GOT3 (cell line): ENCODE data around the gene AZGP1.
A peak's percentile ranks its signal among the peaks of the same experiment; 100 is the strongest.
"Not testable (repeated sequence)": the region's sequence is repeated elsewhere in the genome, so short reads cannot be mapped to it uniquely, and the experiment has no call there.

Source experiments
- DNase-seq: peaks from one replicate; lab custom pipeline; 2025; ENCODE audit warnings: mixed read lengths; lab: John Stamatoyannopoulos, UW

The AZGP1 gene

GRCh38 chr7:99975782-99976521 is at the start of gene AZGP1:
TSS of gene AZGP1 (minus strand) at chr7:99976031. CDS start at chr7:99976020, 11 bp downstream.
- DNase-seq = no peak

GRCh38 chr7:100024020-100024619 is 48.3 kb upstream of the AZGP1 start:
- no peak for DNase-seq

GRCh38 chr7:100023526-100023925 is 47.7 kb upstream of the AZGP1 start:
- DNase-seq = no peak

GRCh38 chr7:100022621-100023020 is 46.8 kb upstream of the AZGP1 start:
- DNase-seq = no peak

- no peak for DNase-seq
These were observed 45.5 kb upstream of the AZGP1 start for GRCh38 chr7:100021297-100021696.

- DNase-seq = no peak
These were observed 44.1 kb upstream of the AZGP1 start for GRCh38 chr7:100019908-100020307.

GRCh38 chr7:100017875-100018274 is 42.0 kb upstream of the AZGP1 start:
- DNase-seq = no peak

GRCh38 chr7:100017300-100017699 is 41.5 kb upstream of the AZGP1 start:
- DNase-seq = no peak

- no peak for DNase-seq
These were observed 40.5 kb upstream of the AZGP1 start for GRCh38 chr7:100016215-100016901.

- DNase-seq = peak; percentile 41
These were observed 39.7 kb upstream of the AZGP1 start, which contains the start of gene ZKSCAN1 for GRCh38 chr7:100015232-100016214. TSS of gene ZKSCAN1 (plus strand) at chr7:100015596. CDS start at chr7:100023507, 7,911 bp downstream.

- no peak for DNase-seq
These were observed 37.5 kb upstream of the AZGP1 start for GRCh38 chr7:100013328-100013676.

GRCh38 chr7:100012385-100013327 is 36.8 kb upstream of the AZGP1 start:
- DNase-seq = not testable (repeated sequence)

- DNase-seq = no peak
These were observed 35.7 kb upstream of the AZGP1 start for GRCh38 chr7:100011516-100011915.

- no peak for DNase-seq
These were observed 35.1 kb upstream of the AZGP1 start for GRCh38 chr7:100010901-100011300.

GRCh38 chr7:100009952-100010351 is 34.1 kb upstream of the AZGP1 start:
- not testable (repeated sequence) for DNase-seq

GRCh38 chr7:100008525-100008924 is 32.7 kb upstream of the AZGP1 start:
- no peak for DNase-seq

GRCh38 chr7:100007887-100008286 is 32.1 kb upstream of the AZGP1 start:
- no peak for DNase-seq

- no peak for DNase-seq
These were observed 28.2 kb upstream of the AZGP1 start for GRCh38 chr7:100003711-100004661.

- DNase-seq = no peak
These were observed 24.4 kb upstream of the AZGP1 start for GRCh38 chr7:100000239-100000638.
